OCI-LY1 (cell line): ENCODE measurements around the gene PTCD3.
A peak's percentile ranks its signal among the peaks of the same experiment; 100 is the strongest.

ENCODE experiments used
- H2AFZ ChIP-seq: fragments of 200-600 bp; sonication (generic), shearing (Covaris generic); 2 replicates; pipeline ENCODE4 v1.6.0; 2014; ENCODE audit warnings: antibody characterized with exemption, mild to moderate bottlenecking, low read length
- H3F3A ChIP-seq: fragments of 200-600 bp; sonication (generic), shearing (Covaris generic); 2 replicates; pipeline ENCODE4 v1.6.0; 2014; ENCODE audit warnings: mild to moderate bottlenecking, antibody characterized with exemption, low read length, moderate library complexity; ENCODE audit not compliant: insufficient read depth
- H3K27ac ChIP-seq: fragments of 200-600 bp; sonication (generic); 2 replicates; pipeline ENCODE4 v1.5.1; 2014; ENCODE audit warnings: low read length, mixed run types, mild to moderate bottlenecking, low read depth; ENCODE audit not compliant: poor library complexity, severe bottlenecking
- H3K27me3 ChIP-seq: fragments of 200-600 bp; sonication (generic); 2 replicates; pipeline ENCODE4 v1.6.0; 2014; ENCODE audit warnings: antibody characterized with exemption, mild to moderate bottlenecking, low read length, moderate library complexity; ENCODE audit not compliant: insufficient read depth
- H3K36me3 ChIP-seq: fragments of 200-600 bp; sonication (generic); 2 replicates; pipeline ENCODE4 v1.6.1; 2014; ENCODE audit warnings: mild to moderate bottlenecking, antibody characterized with exemption, low read length, moderate library complexity, mixed read lengths; ENCODE audit not compliant: insufficient read depth
- H3K4me1 ChIP-seq: fragments of 200-600 bp; sonication (generic); 2 replicates; pipeline ENCODE4 v1.5.1; 2014; ENCODE audit warnings: mild to moderate bottlenecking, low read length, moderate library complexity; ENCODE audit not compliant: insufficient read depth, severe bottlenecking
- H3K4me2 ChIP-seq: fragments of 200-600 bp; sonication (generic), shearing (Covaris generic); 2 replicates; pipeline ENCODE4 v1.6.1; 2014; ENCODE audit warnings: low read length
- H3K4me3 ChIP-seq: fragments of 200-600 bp; sonication (generic); 2 replicates; pipeline ENCODE4 v1.5.1; 2014; ENCODE audit warnings: low read length, low read depth, mild to moderate bottlenecking, mixed read lengths; ENCODE audit not compliant: poor library complexity, severe bottlenecking
- H3K79me2 ChIP-seq: fragments of 200-600 bp; shearing (Covaris generic); 2 replicates; pipeline ENCODE4 v1.6.1; 2016; ENCODE audit warnings: mixed run types, low read length, mixed read lengths; ENCODE audit not compliant: insufficient read depth
- H3K9ac ChIP-seq: fragments of 200-600 bp; sonication (generic), shearing (Covaris generic); 2 replicates; pipeline ENCODE4 v1.6.1; 2014; ENCODE audit warnings: mild to moderate bottlenecking, low read length, mixed read lengths
- H3K9me2 ChIP-seq: fragments of 200-600 bp; sonication (generic), shearing (Covaris generic); 2 replicates; pipeline ENCODE4 v1.6.1; 2014; ENCODE audit warnings: low read depth, mild to moderate bottlenecking, low read length, mixed read lengths
- H3K9me3 ChIP-seq: fragments of 200-600 bp; shearing (Covaris generic); 2 replicates; pipeline ENCODE4 v1.6.1; 2014; ENCODE audit warnings: low read length, mixed read lengths
- H4K20me1 ChIP-seq: fragments of 200-600 bp; sonication (generic), shearing (Covaris generic); 2 replicates; pipeline ENCODE4 v1.6.0; 2016; ENCODE audit warnings: mild to moderate bottlenecking, low read length; ENCODE audit not compliant: insufficient read depth
- EZH2 ChIP-seq: fragments of 200-600 bp; sonication (generic), shearing (Covaris generic); IDR thresholded peaks from 2 replicates; pipeline ENCODE4 v1.8.0; 2017; ENCODE audit warnings: borderline replicate concordance, mixed run types, mild to moderate bottlenecking, antibody characterized with exemption, low read length, moderate library complexity, mixed read lengths
- TF ChIP-seq, protein P1 (sequence below): fragments of 200-600 bp; sonication (generic), shearing (Covaris generic); IDR thresholded peaks from 2 replicates; pipeline ENCODE4 v1.5.1; 2017; ENCODE audit warnings: mild to moderate bottlenecking, antibody characterized with exemption, low read length, moderate library complexity, mixed read lengths

PTCD3 gene

DNA sequence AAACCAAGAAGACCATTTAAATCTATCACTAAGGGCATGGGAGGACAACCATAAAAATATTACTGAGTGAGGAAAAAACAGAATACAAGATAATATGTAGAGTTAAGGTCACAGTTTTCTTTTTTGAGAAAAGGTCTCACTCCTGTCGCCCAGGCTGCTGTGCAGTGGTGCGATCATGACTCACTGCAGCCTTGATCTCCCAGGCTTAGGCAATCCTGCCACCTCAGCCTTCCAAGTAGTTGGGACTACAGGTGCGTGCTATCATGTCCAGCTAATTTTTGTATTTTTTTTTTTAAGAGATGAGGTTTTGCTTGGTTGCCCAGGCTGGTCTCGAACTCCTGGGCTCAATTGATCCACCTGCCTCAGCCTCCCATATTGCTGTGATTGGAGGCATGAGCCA, 24.3 kb upstream of the PTCD3 start:
- peaks cover 83% of the 10 kb centered on the region for H3K36me3 ChIP-seq
- H3K9me3 ChIP-seq: no peaks in the 10 kb centered on the region
- no peak for TF ChIP-seq EZH2
- TF ChIP-seq, protein P1, sequence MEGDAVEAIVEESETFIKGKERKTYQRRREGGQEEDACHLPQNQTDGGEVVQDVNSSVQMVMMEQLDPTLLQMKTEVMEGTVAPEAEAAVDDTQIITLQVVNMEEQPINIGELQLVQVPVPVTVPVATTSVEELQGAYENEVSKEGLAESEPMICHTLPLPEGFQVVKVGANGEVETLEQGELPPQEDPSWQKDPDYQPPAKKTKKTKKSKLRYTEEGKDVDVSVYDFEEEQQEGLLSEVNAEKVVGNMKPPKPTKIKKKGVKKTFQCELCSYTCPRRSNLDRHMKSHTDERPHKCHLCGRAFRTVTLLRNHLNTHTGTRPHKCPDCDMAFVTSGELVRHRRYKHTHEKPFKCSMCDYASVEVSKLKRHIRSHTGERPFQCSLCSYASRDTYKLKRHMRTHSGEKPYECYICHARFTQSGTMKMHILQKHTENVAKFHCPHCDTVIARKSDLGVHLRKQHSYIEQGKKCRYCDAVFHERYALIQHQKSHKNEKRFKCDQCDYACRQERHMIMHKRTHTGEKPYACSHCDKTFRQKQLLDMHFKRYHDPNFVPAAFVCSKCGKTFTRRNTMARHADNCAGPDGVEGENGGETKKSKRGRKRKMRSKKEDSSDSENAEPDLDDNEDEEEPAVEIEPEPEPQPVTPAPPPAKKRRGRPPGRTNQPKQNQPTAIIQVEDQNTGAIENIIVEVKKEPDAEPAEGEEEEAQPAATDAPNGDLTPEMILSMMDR: no peak
- no peaks in the 10 kb centered on the region for H3K9me2 ChIP-seq
- H3F3A ChIP-seq: no peaks in the 10 kb centered on the region; the same call in 1 of the 2 replicates
- H3K4me2 ChIP-seq: no peak overlapping the region
- H3K27ac ChIP-seq: no peak overlapping the region
- H2AFZ ChIP-seq: no peak overlapping the region
- H3K79me2 ChIP-seq: no peaks in the 10 kb centered on the region
- H4K20me1 ChIP-seq: no peaks in the 10 kb centered on the region
- no peak overlapping the region for H3K9ac ChIP-seq
- H3K4me1 ChIP-seq: peaks cover 16% of the 10 kb centered on the region
- no peak overlapping the region for H3K4me3 ChIP-seq
- H3K27me3 ChIP-seq: no peaks in the 10 kb centered on the region

DNA sequence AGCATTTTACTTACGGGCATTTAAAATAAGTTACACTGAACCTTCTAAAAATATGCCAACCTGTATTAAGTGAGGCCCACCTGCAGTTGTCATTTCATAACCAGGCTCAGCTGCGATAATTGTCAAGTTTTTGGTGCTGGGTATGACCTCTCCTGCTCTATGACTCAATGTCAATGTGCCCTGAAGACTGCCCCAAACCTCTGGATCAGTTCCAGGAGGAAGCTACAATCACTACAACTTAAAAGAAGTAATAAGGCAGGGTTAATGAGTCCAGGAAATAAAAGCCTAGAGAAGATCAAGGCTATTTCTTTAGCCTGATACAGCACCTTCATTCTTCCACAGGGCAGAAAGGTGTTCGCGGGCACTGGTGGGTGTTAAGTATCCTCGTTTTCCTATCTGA, 23.3 kb upstream of the PTCD3 start:
- Histone ChIP-seq H3K4me2 (no peak overlapping the region), H3K9me3 (no peaks in the 10 kb centered on the region), H3K9ac (no peak overlapping the region), H3F3A (no peaks in the 10 kb centered on the region; the same call in 1 of the 2 replicates), H3K27ac (no peak overlapping the region), H3K4me3 (no peak overlapping the region), H3K36me3 (peaks cover 82% of the 10 kb centered on the region), H3K4me1 (peaks cover 16% of the 10 kb centered on the region), H3K79me2 (no peaks in the 10 kb centered on the region), H3K27me3 (no peaks in the 10 kb centered on the region), H4K20me1 (no peaks in the 10 kb centered on the region), H3K9me2 (no peaks in the 10 kb centered on the region), H2AFZ (no peak overlapping the region)
- TF ChIP-seq EZH2: no peak
- TF ChIP-seq, protein P1: no peak

DNA sequence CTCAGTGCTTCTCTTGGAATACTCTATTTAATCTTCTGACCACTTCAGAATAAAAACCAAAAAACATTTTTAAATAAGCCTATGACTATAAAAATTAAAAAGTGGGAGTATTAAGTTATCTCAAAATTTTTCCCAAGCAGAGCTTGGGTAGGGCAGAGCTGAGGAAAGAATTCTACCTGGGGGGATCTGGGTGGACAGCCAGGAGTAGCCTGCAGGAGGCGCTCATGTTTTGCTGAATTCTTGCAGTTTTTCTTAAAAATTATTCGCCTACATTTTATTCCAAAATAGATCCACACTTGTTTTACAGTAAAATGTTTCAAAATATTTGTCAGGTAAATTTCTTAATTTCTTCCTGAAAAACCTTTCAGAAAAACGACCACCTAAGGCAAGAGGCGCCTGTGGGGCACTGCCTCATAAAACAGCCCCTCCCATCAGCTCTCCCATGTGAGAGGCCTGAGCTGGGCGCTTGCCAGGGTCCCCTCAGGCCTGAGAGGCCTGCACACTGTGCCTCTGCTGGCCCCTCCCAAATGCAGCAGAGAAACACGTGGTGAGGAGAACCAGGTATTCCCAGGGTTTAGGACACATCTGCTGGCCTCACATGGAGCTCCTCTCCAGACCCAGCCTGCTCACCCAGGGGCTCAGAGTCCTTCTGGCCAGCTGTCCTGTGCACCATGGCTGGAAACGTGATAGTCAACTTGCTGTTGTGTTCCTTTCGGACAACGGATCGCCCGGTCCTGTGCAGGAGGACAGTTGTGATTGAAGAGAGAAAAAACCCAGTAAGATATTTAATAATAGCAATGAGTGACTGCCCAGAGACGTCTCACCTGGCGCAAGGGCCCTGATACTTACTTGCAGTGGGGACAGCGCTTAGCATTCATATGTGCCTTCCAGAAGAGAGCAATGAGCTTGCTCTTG, 17.8 kb upstream of the PTCD3 start:
- Histone ChIP-seq H3K4me2 (no peak overlapping the region), H4K20me1 (no peaks in the 10 kb centered on the region), H3K36me3 (peaks cover 74% of the 10 kb centered on the region), H3K4me1 (no peaks in the 10 kb centered on the region), H3K9me2 (no peaks in the 10 kb centered on the region), H3K79me2 (no peaks in the 10 kb centered on the region), H3K27ac (no peak overlapping the region), H3K27me3 (no peaks in the 10 kb centered on the region), H3K9me3 (no peaks in the 10 kb centered on the region), H3K9ac (no peak overlapping the region), H3F3A (no peaks in the 10 kb centered on the region), H3K4me3 (no peak overlapping the region), H2AFZ (no peak overlapping the region)
- TF ChIP-seq, protein P1: peak; percentile 54
- no peak for TF ChIP-seq EZH2
